Choroid plexus epithelial cell (primary cell): Measurements from ENCODE around the gene RASSF9.

Experiments
- DNase-seq: peaks from one replicate; pipeline ENCODE4 v3.0.0-alpha.2; 2010; ENCODE audit warnings: low read depth
- H3K4me3 ChIP-seq: 2 replicates; pipeline ENCODE4 v1.5.1; 2011; ENCODE audit warnings: low read depth, mild to moderate bottlenecking, control low read depth, low read length, moderate library complexity
- CTCF ChIP-seq: conservative IDR thresholded peaks from 2 replicates; pipeline ENCODE4 v1.5.1; 2011; ENCODE audit warnings: low read depth, mild to moderate bottlenecking, control low read depth, inconsistent platforms, low read length, moderate library complexity

RASSF9 gene

DNA sequence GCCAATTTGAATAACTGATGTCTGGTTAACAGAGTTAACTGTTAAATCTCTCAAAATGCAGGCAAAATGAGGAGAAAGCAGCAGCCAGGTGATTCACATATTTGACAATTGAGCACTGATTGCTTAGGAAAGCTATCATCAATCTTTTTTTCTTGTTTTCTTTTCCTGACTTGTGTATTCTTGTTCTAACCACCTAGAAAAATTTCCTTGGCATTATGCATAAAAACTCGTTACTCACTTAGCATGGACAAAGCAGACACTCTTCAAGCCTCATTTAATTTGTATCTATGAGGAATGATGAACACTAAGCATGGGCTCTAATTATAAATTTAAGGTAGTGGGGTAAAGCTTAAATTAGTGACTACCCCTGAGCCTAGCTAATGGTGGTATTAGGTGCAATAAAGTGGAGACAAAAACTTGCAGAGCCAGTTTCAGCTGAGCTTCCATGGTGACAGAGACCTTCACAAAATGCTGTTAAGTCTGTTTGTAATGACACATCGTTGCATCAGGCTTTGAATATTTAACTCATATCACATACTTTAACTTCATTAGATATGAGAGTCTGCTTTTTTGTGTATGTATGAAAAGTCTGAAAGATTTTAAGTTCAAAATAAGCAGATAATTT, 52.0 kb downstream of the RASSF9 start:
- no peak for TF ChIP-seq CTCF
- no peak for DNase-seq
- H3K4me3 ChIP-seq, result no peak overlapping the region

GRCh38 chr12:85782711-85783110, 53.5 kb downstream of the RASSF9 start:
- TF ChIP-seq CTCF, result no peak
- DNase-seq, result no peak
- no peak overlapping the region for H3K4me3 ChIP-seq

DNA sequence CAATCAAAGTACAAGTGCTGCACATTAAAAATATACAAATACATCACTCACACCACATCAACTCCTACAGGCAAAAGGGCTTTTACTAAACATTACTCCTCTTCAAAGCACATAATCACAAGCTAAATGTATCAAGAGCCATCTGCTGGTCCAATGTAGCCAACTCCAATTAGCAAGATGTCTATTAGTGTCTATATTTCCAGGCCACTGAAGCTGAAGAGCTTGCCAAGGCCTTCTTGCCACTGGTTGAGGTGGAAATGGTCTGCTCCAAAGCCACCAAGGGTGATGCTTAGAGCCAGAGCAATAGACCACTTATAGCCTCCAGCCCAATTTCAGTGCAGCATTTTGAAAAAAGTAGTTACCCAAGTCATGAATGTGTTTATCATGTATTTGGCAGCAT, 54.4 kb downstream of the RASSF9 start:
- DNase-seq, result no peak
- no peak overlapping the region for H3K4me3 ChIP-seq
- no peak for TF ChIP-seq CTCF

DNA sequence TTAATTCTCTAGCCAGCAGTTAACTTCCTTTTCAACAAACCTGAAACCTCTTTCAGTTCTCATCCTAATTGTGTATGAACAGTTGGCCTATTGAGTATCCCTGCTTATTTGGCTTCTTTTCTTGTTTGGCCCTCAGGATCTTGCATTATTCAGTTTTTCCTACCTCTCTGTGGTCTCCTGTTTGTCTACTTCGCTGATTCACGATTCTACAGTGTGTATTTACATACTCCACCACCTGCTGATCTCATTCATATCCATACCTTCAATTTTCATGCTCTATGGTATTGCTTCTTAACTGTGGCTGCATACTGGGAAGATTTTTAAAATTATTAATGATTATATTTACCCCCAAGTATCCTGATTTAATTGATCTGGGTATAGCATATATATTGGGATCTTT, 56.4 kb downstream of the RASSF9 start:
- TF ChIP-seq CTCF, result no peak
- DNase-seq, result no peak
- no peak overlapping the region for H3K4me3 ChIP-seq

DNA sequence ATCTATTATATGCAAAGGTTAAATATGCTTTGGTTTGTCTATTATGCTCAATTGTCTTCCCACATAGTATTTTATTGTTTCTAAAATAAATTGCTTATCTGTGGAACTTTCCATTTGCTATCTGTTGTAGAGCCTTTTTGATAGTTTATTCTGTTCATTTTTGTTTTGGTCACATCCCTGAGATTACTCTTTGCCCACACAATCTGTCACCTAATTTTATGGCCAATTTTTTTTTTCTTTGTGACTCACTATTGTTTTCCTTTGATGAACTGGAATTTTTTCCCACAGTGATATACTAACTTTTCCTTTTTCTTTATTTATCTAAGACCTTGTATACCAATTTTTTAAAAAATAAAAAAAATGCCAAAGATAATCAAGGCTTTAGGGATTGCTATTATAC, 61.1 kb downstream of the RASSF9 start:
- H3K4me3 ChIP-seq, result no peak overlapping the region
- DNase-seq, result no peak
- TF ChIP-seq CTCF, result no peak

- DNase-seq, result no peak
- no peak for TF ChIP-seq CTCF
Observed at GRCh38 chr12:85765453-85765869, 70.7 kb downstream of the RASSF9 start.

DNA sequence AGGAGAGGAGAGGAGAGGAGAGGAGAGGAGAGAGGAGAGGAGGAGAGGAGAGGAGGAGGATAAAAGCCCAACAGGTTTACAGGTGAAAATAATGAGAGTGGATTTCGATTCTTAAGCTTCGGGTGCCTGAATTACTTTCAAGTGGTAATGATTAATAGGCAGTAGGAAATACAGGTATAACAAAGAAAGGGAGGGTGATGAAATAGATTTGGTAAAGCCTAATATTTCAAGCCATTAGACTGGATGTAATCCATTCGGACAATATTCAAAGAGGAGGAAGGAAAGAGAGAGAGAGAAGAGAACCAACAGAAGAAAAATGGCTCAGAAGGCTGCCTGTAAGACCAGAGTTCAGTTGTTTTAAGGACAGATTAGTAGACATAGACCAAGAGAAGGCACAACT, 76.6 kb downstream of the RASSF9 start:
- no peak for DNase-seq
- TF ChIP-seq CTCF, result no peak
- no peak overlapping the region for H3K4me3 ChIP-seq

More at GRCh38 chr12:85765453-85765869, 70.7 kb downstream of the RASSF9 start:
- no peak overlapping the region for H3K4me3 ChIP-seq
